Panc1 (cell line): ENCODE results near the gene DDOST. TPM values are rescaled to one million over a fixed set of nuclear protein-coding genes. Genes with fewer than 3 reads are reported as not detected.

Source experiments
- total RNA-seq: library from RNA; stranded (reverse); gene quantifications from one replicate; pipeline ENCODE4 v1.2.1, GENCODE V29; 2021; ENCODE audit not compliant: unreplicated experiment

DDOST gene
- total RNA-seq, 1 experiment from 2014 or later, result 337 TPM

Other genes with a start within 250 kb of the DDOST start
- 4.4 TPM for gene CAMK2N1, start 175.2 kb downstream of the DDOST start, total RNA-seq
- gene MUL1, start 153.2 kb downstream of the DDOST start, total RNA-seq, result 39.4 TPM
- gene FAM43B, start 108.8 kb downstream of the DDOST start, total RNA-seq, result 3.0 TPM
- gene CDA, start 72.3 kb downstream of the DDOST start, total RNA-seq, result 0.62 TPM
- 32.1 TPM for gene PINK1, start 27.9 kb downstream of the DDOST start, total RNA-seq
- 3.9 TPM for gene KIF17, start 56.6 kb upstream of the DDOST start, total RNA-seq
- gene SH2D5, start 71.3 kb upstream of the DDOST start, total RNA-seq, result 23.3 TPM
- gene HP1BP3, start 125.9 kb upstream of the DDOST start, total RNA-seq, result 263 TPM